Measurements from ENCODE around the gene RPL13. TPM values are rescaled to one million over a fixed set of nuclear protein-coding genes. Genes with fewer than 3 reads are reported as not detected.

The RPL13 gene
- 1,799 and 3,143 TPM in 2 replicates for total RNA-seq

GRCh38 chr16:89560378-89561141 lies at the start of gene RPL13:
Gene RPL13 (plus strand): TSS chr16:89560682. CDS start chr16:89560960, 278 bp downstream.

GRCh38 chr16:89575247-89576152 lies 15.0 kb downstream of the RPL13 start, which contains the start of gene CPNE7:
Gene CPNE7 (plus strand): TSS chr16:89575758. CDS start chr16:89575898, 140 bp downstream.

GRCh38 chr16:89613231-89613953 lies 52.9 kb downstream of the RPL13 start, which contains the start of gene DPEP1:
Gene DPEP1 (plus strand): TSS chr16:89613642. CDS start chr16:89630411, 16,769 bp downstream.

Other genes with a start within 250 kb of the RPL13 start
- gene ANKRD11, start 70.1 kb upstream of the RPL13 start, total RNA-seq = 89.4 and 93.5 TPM in 2 replicates
- gene SPG7, start 52.3 kb upstream of the RPL13 start, total RNA-seq = 115 and 133 TPM in 2 replicates
- 18.5 and 27.7 TPM in 2 replicates for gene CPNE7, start 15.1 kb downstream of the RPL13 start, total RNA-seq
- not detected in 2 replicates for gene DPEP1, start 53.0 kb downstream of the RPL13 start, total RNA-seq
- gene CHMP1A, start 97.0 kb downstream of the RPL13 start, total RNA-seq = 76.9 and 94.3 TPM in 2 replicates
- 2.9 and 3.2 TPM in 2 replicates for gene SPATA33, start 97.2 kb downstream of the RPL13 start, total RNA-seq
- gene CDK10, start 126.0 kb downstream of the RPL13 start, total RNA-seq = 58.2 and 58.4 TPM in 2 replicates
- gene SPATA2L, start 141.0 kb downstream of the RPL13 start, total RNA-seq = 14.4 and 16.9 TPM in 2 replicates
- 8.1 and 8.9 TPM in 2 replicates for gene VPS9D1, start 160.2 kb downstream of the RPL13 start, total RNA-seq
- gene ZNF276, start 160.9 kb downstream of the RPL13 start, total RNA-seq = 16.7 and 17.2 TPM in 2 replicates